Heart right ventricle (tissue), 16 donors: Measurements from ENCODE around the gene IKZF1. TPM values are rescaled to one million over a fixed set of nuclear protein-coding genes. Genes with fewer than 3 reads are reported as not detected.

Experiments
- ATAC-seq, 8 donors: fragments of 200-7000 bp; cut with Tn5 transposase; one replicate each; pipeline ENCODE4 v1.9.1; 2020; ENCODE audit warnings: mild to moderate bottlenecking in 8 of 8, moderate library complexity in 8 of 8, moderate number of reproducible peaks in 1 of 8
- DNase-seq, 2 donors: peaks; one replicate each; pipeline ENCODE4 v3.0.0-alpha.2; 2020
- H3K27ac ChIP-seq, 10 donors: fragments of 200-600 bp; sonication (generic) in 2 of 10; one replicate each; pipeline versions ENCODE4 v1.5.0 to v1.8.0; 2020 to 2022; ENCODE audit warnings: mild to moderate bottlenecking in 3 of 10
- H3K27me3 ChIP-seq, 7 donors: fragments of 200-600 bp; one replicate each; pipeline ENCODE4 v1.8.0; 2021 to 2022; ENCODE audit warnings: mild to moderate bottlenecking in 2 of 7
- H3K36me3 ChIP-seq, 9 donors: fragments of 200-600 bp; sonication (generic) in 1 of 9; one replicate each; pipeline versions ENCODE4 v1.5.0 to v1.8.0; 2020 to 2022; ENCODE audit warnings: mild to moderate bottlenecking in 2 of 9
- H3K4me1 ChIP-seq, 9 donors: fragments of 200-600 bp; sonication (generic) in 1 of 9; one replicate each; pipeline versions ENCODE4 v1.5.0 to v1.8.0; 2020 to 2022; ENCODE audit warnings: mild to moderate bottlenecking in 4 of 9
- H3K4me3 ChIP-seq, 10 donors: fragments of 200-600 bp; sonication (generic) in 2 of 10; one replicate each; pipeline versions ENCODE4 v1.5.0 to v1.8.0; 2020 to 2022; ENCODE audit warnings: mild to moderate bottlenecking in 7 of 10, moderate library complexity in 2 of 10
- H3K9me3 ChIP-seq, 11 donors: fragments of 200-600 bp in 10 of 11; sonication (generic) in 2 of 11; one replicate each; pipeline versions ENCODE4 v1.5.0 to v1.8.0; 2013 to 2022; ENCODE audit warnings: mild to moderate bottlenecking in 2 of 11, control low read depth in 1 of 11, moderate library complexity in 1 of 11
- CTCF ChIP-seq, 9 donors: fragments of 200-600 bp; sonication (generic) in 2 of 9; IDR thresholded peaks; one replicate each; pipeline versions ENCODE4 v1.5.0 to v1.8.0; 2021 to 2022; ENCODE audit warnings: antibody characterized with exemption in 9 of 9, mild to moderate bottlenecking in 5 of 9, moderate library complexity in 1 of 9
- WGBS, 2 donors: extraction: QIAGEN DNeasy Blood & Tissue Kit; methylation state at CpG; one replicate each; pipeline ENCODE4 v1.1.7; 2013; ENCODE audit warnings: inconsistent platforms in 1 of 2; 5-methylcytosine and 5-hydroxymethylcytosine counted together
- intact Hi-C, 10 donors: fragments of 100-400 bp; cut with DNase I; formaldehyde crosslinking; loops; one replicate each; pipeline versions ENCODE4 v1.11.1 to v1.14.2; 2022
- polyA plus RNA-seq, 2 donors: library from polyadenylated mRNA; stranded (reverse); fragments of 200-250 nt; gene quantifications; one replicate each; pipeline ENCODE4 v1.2.3, GENCODE V29; 2013
- total RNA-seq, 10 donors: library from RNA; stranded (reverse); fragmentation: NEBNext Ultra II Directional in 3 of 10; extraction: Animal tissue kit (Norgen Biotek cat#: 25700) in 3 of 10; gene quantifications; one replicate each; pipeline versions ENCODE4 v1.2.1 to v1.2.4, GENCODE V29; 2021 to 2023
- donor health status: Arrhythmogenic right ventricular cardiomyopathy.
- donor health status: ischemic (EF 13 %, LVEDD 7.1; RV severe dilation, severe dysfunction).
- donor health status: healthy with polysubstance abuse.
- donor health status: DM: no; HTN: yes; CAD: no.
- donor health status: DM: no; HTN: no; CAD: no.
- donor health status: ischemic (EF 25% LVEDD 6.9; RV normal size, moderate dysfunction).
- donor health status: ischemic (EF 25% LVEDD 5.7; RV mildly dilated, moderate dysfunction).
- donor health status: healthy.
- donor health status: DM: yes; HTN: yes; CAD: no.
- donor health status: Ischemic cardiomyopathy.
- donor health status: ischemic (EF 35%, LVEDD 5.7; RV mildly dilated, moderate dysfunction).
- donor health status: nonischemic (EF 11% LVEDD 7.7; RV severe dilation, severe dysfunction).
- donor health status: DM: yes; HTN: yes; CAD: no.
- donor health status: PGD.
- donor health status: ischemic (EF 29% LVEDD 5.4; RV normal size, mild dysfunction).
- donor health status: nonischemic (EF 23%, LVEDD 6.1; RV moderate dilation, normal function).

IKZF1 gene
- total and polyA plus RNA-seq, 12 donors: 0.46 to 20.2 (median 1.7) TPM

- 11 to 16% methylated on average over 1 of the region's 1 CpG for WGBS, 2 donors
- H3K4me3 ChIP-seq: no peak overlapping the region
These were observed 28.0 kb upstream of the IKZF1 start for GRCh38 chr7:50276483-50276882.

GRCh38 chr7:50278120-50278519, 26.4 kb upstream of the IKZF1 start:
- peaks cover 0 to 13% (median 0%) of the 10 kb centered on the region in 7 donors for H3K27me3 ChIP-seq

More at GRCh38 chr7:50276483-50276882, 28.0 kb upstream of the IKZF1 start:
- intact Hi-C loops: no loop called here
- DNase-seq (no peak), ATAC-seq (no peak)
- no peaks in the 10 kb centered on the region for H3K36me3 ChIP-seq
- H3K27ac ChIP-seq: no peak overlapping the region
- TF ChIP-seq CTCF (IDR thresholded peaks at IDR 0.05): no peak
- H3K9me3 ChIP-seq: peaks cover 0 to 10% (median 0%) of the 10 kb centered on the region in 11 donors
- H3K27me3 ChIP-seq: peaks cover 0 to 13% (median 0%) of the 10 kb centered on the region in 7 donors
- peaks cover 0 to 21% (median 0%) of the 10 kb centered on the region in 9 donors for H3K4me1 ChIP-seq

GRCh38 chr7:50281680-50282445, 22.7 kb upstream of the IKZF1 start:
- Histone ChIP-seq H3K4me3 (peak overlapping the region in 1 of 10 donors; percentile 9), H3K36me3 (no peaks in the 10 kb centered on the region), H3K27me3 (peaks cover 0 to 6% (median 0%) of the 10 kb centered on the region in 7 donors), H3K4me1 (peaks cover 0 to 50% (median 0%) of the 10 kb centered on the region in 9 donors), H3K27ac (peak overlapping the region in 2 of 10 donors; percentile 9 to 72), H3K9me3 (peaks cover 0 to 10% (median 0%) of the 10 kb centered on the region in 11 donors)
- ATAC-seq (peak in 7 of 8 donors; percentile 20 to 68 (median 42)), DNase-seq (no peak)
- intact Hi-C loops: loop anchor here in 1 of 10 donors (10.0 kb wide), 1 partner anchor 63 kb away; no protein-coding TSS in a partner anchor
- WGBS, 2 donors: 67 to 78% methylated on average over 12 of the region's 12 CpGs
- no peak for TF ChIP-seq CTCF (IDR thresholded peaks at IDR 0.05)

More at GRCh38 chr7:50278120-50278519, 26.4 kb upstream of the IKZF1 start:
- H3K36me3 ChIP-seq: no peaks in the 10 kb centered on the region
- peaks cover 0 to 10% (median 0%) of the 10 kb centered on the region in 11 donors for H3K9me3 ChIP-seq
- no peak overlapping the region for H3K27ac ChIP-seq
- intact Hi-C loops: no loop called here
- H3K4me3 ChIP-seq: no peak overlapping the region
- TF ChIP-seq CTCF (IDR thresholded peaks at IDR 0.05): no peak
- ATAC-seq: no peak
- DNase-seq: no peak
- H3K4me1 ChIP-seq: peaks cover 0 to 37% (median 0%) of the 10 kb centered on the region in 9 donors

GRCh38 chr7:50282813-50283605, 21.5 kb upstream of the IKZF1 start:
- 52 to 55% methylated on average over 11 of the region's 11 CpGs for WGBS, 2 donors
- no peak for TF ChIP-seq CTCF (IDR thresholded peaks at IDR 0.05)
- intact Hi-C loops: loop anchor here in 1 of 10 donors (10.0 kb wide), 1 partner anchor 62 kb away; no protein-coding TSS in a partner anchor
- ATAC-seq (peak in 6 of 8 donors; percentile 24 to 64 (median 56)), DNase-seq (no peak)
- Histone ChIP-seq H3K4me1 (peaks cover 0 to 50% (median 0%) of the 10 kb centered on the region in 9 donors), H3K27me3 (peaks cover 0 to under 1% (median 0%) of the 10 kb centered on the region in 7 donors), H3K36me3 (no peaks in the 10 kb centered on the region), H3K4me3 (no peak overlapping the region), H3K27ac (peak overlapping the region in 2 of 10 donors; percentile 9 to 72), H3K9me3 (peaks cover 0 to 10% (median 0%) of the 10 kb centered on the region in 11 donors)
